Umbilical cord (tissue), 2 donors: ENCODE results near the gene ARHGEF4. TPM values are rescaled to one million over a fixed set of nuclear protein-coding genes. Genes with fewer than 3 reads are reported as not detected.
"Not testable (repeated sequence)": the region's sequence is repeated elsewhere in the genome, so short reads cannot be mapped to it uniquely, and the experiment has no call there.

Experiments used
- DNase-seq: peaks from one replicate; pipeline ENCODE4 v3.0.0-alpha.2; 2015; ENCODE audit warnings: low spot score
- total RNA-seq: library from RNA; depleted of rRNA; stranded (reverse); fragments of >200 nt; gene quantifications from one replicate; pipeline ENCODE4 v1.2.3, GENCODE V29; 2014; ENCODE audit warnings: low replicate concordance; ENCODE audit not compliant: insufficient read depth

Gene ARHGEF4
- total RNA-seq, 1 donor from 2014 or later, result 8.9 TPM

GRCh38 chr2:130972410-130972809 is 135.7 kb downstream of the ARHGEF4 start:
- DNase-seq, result no peak

DNA sequence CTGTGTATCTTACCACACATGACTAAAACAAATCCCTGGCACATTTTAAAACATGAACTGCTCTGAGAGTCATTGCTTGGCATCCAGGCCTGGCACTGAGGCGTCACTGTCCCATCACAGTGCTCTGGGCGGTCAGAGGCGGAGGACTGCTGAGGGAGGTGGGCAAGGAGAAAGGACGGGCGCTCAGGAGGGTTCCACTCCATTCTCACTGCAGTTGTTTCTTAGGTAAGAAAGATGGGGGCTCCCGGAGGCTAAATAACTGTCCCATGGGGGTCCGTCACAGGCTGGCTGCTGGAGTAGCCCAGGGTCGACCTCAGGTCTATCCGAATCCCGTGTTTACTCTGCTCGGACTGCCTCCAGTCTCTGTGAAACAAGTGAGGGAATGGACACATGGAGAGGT is 139.0 kb downstream of the ARHGEF4 start:
- no peak for DNase-seq

- DNase-seq, result no peak
Measured at GRCh38 chr2:130976591-130977237, 140.0 kb downstream of the ARHGEF4 start.

DNA sequence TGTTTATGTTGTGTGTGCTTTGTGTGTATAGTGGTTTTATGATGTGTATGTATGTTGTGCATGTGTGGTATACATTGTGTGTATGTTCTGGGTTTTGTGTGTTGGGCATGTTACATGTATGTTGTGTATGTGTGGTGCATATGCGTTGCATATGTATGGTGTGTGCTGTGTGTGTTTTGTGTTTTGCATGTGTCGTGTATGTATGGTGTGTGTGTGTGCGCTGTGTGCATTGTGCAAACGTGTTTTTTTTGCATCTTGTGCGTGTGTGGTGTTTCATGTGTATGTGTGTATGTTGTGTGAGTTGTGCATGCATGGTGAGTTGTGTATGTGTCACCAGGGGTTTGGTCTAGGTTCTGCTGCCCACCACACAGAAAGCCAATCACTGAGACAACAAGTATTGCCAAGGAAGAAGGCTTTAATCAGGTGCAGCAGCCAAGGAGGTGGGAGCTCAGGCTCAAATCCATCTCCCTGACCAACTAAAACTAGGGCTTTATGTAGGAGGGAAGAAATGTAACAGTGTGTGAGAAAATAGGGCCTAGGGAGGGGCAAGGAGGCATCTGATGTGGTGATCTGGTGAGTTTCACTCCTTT is 140.8 kb downstream of the ARHGEF4 start:
- no peak for DNase-seq

GRCh38 chr2:130981667-130982066 is 145.0 kb downstream of the ARHGEF4 start:
- DNase-seq, result no peak

DNA sequence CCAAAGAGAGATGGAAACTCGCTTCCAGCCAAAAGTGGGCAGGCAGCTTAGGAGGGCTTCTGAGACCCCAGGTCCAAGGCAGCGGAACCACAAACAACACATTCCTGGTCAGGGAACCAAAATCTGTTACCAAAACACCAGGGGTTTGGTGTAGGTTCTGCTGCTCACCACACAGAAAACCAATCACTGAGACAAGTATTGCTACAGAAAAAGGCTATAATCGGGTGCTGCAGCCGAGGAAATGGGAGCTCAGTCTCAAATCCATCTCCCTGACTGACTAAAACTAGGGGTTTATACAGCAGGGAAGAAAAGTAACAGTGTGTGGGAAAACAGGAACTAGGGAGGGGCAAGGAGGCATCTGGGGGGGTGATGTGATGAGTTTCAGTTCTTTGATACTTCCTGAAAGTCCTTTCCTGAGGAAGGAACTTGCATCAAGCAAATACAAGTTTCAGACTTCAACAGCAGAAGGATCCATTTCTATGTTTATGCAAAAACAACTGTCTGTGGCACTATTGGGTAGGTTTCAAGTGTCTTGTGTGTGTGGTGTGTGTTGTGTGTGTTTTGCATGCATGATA is 148.6 kb downstream of the ARHGEF4 start:
- no peak for DNase-seq

- DNase-seq, result no peak
Measured at GRCh38 chr2:130985831-130986649, 149.3 kb downstream of the ARHGEF4 start.

GRCh38 chr2:130986890-130987493 is 150.3 kb downstream of the ARHGEF4 start:
- no peak for DNase-seq

- no peak for DNase-seq
Measured at GRCh38 chr2:130987519-130988425, 151.1 kb downstream of the ARHGEF4 start.

DNA sequence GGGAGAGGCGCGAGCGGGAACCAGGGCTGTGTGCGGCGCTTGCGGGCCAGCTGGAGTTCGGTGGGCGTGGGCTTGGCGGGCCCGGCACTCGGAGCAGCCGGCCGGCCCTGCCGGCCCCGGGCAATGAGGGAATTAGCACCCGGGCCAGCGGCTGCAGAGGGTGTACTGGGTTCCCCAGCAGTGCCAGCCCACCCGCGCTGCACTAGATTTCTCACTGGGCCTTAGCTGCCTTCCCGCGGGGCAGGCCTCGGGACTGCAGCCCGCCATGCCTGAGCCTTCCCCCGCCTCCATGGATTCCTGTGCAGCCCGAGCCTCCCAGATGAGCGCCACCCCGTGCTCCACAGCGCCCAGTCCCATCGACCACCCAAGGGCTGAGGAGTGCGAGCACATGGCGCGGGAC is 154.7 kb downstream of the ARHGEF4 start:
- DNase-seq, result not testable (repeated sequence)

DNA sequence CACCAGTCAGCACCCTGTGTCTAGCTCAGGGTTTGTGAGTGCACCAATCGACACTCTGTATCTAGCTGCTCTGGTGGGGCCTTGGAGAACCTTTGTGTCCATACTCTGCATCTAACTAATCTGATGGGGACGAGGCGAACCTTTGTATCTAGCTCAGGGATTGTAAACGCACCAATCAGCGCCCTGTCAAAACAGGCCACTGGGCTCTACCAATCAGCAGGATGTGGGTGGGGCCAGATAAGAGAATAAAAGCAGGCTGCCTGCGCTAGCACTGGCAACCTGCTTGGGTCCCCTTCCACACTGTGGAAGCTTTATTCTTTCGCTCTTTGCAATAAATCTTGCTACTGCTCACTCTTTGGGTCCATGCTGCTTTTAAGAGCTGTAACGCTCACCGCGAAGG is 155.3 kb downstream of the ARHGEF4 start:
- DNase-seq, result not testable (repeated sequence)

GRCh38 chr2:130996691-130997090 is 160.0 kb downstream of the ARHGEF4 start:
- no peak for DNase-seq

- no peak for DNase-seq
Measured at GRCh38 chr2:130997198-130997597, 160.5 kb downstream of the ARHGEF4 start.

GRCh38 chr2:130998561-130998960 is 161.8 kb downstream of the ARHGEF4 start:
- no peak for DNase-seq

- no peak for DNase-seq
Measured at GRCh38 chr2:131004446-131005209, 167.9 kb downstream of the ARHGEF4 start.

DNA sequence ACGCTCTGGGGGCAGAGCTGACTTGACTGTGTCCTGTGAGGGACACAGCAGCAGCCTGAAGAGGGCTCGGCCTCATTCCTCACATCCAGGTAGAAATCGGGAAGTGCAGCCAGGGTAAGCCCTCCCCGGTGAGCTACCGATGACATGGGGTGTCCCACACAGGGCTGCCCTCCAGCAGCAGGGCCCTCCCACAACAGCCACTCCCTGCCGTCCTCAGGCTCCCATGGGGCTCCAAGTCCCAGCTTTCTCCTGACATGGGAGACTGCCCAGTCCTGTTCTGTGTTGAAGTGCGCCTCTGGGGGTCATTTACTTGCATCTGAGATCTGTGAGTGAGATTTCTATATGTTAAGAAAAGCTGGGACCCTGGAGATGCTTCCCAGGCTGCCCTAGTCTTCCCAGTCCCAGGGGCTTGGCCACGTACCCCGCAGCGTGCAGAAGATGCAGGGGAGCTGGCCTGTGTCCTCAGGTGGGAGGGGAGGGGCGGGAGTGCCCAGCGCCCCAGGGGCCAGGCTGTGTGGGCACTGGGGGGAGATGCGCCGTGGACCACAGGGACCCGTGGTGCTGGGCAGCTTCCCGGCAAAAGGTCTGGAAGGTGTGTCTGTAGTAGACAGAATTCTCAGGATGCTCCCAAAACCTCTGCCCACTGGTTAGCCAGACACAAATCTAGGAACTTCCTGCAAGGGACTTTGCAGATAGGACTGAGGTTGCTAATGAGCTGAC is 168.7 kb downstream of the ARHGEF4 start:
- DNase-seq, result no peak

DNA sequence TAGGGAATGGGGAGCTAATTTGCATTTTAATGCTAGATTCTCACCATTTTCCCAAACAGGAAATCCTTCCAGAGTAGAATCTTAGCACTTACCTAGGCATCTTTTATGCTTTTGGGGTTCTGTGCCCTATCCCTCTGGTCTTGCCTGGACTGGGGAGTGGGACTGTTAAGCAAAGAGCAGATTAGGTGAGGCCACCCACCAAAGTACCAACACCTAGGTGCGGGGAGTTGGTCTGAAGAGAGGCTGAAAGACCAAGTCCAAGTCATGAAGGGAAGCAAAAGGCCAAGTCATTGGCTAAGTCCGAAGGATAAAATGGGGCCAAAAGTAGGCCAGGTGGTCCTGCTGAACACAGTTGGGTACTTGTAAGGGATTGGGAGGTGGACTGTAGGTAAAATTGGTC is 169.8 kb downstream of the ARHGEF4 start:
- no peak for DNase-seq

- no peak for DNase-seq
Measured at GRCh38 chr2:131008967-131009366, 172.3 kb downstream of the ARHGEF4 start.

GRCh38 chr2:131009713-131010475 is 173.2 kb downstream of the ARHGEF4 start:
- DNase-seq, result no peak
